Neural progenitor cell (in vitro differentiated cells): ENCODE measurements around the gene PKDCC.

ENCODE experiments used
- CTCF ChIP-seq: fragments of 200-600 bp; sonication (generic); IDR thresholded peaks from 2 replicates; pipeline ENCODE4 v1.5.1; 2017; ENCODE audit warnings: antibody characterized with exemption, mild to moderate bottlenecking
- EZH2 ChIP-seq: fragments of 200-600 bp; sonication (generic); IDR thresholded peaks from 2 replicates; pipeline ENCODE4 v1.6.1; 2017; ENCODE audit warnings: antibody characterized with exemption, mild to moderate bottlenecking, moderate library complexity

- no peak for TF ChIP-seq CTCF
- no peak for TF ChIP-seq EZH2
Measured at GRCh38 chr2:42085706-42086487, 38.1 kb downstream of the PKDCC start.
